Activated gamma-delta T cell treated with Interleukin-2 at 50 U/mL for 16 hours (primary cell): ENCODE results near the gene REEP5.
A peak's percentile ranks its signal among the peaks of the same experiment; 100 is the strongest.
"Not testable (repeated sequence)": the region's sequence is repeated elsewhere in the genome, so short reads cannot be mapped to it uniquely, and the experiment has no call there.

Experiments used
- DNase-seq: peaks from one replicate; pipeline ENCODE4 v3.0.0-alpha.2; 2020

REEP5 gene

GRCh38 chr5:112880219-112880964 lies 41.6 kb downstream of the REEP5 start:
- DNase-seq: no peak

GRCh38 chr5:112878760-112879159 lies 43.3 kb downstream of the REEP5 start:
- DNase-seq: peak; percentile 58

- DNase-seq: no peak
Observed at GRCh38 chr5:112878101-112878500, 43.9 kb downstream of the REEP5 start.

- no peak for DNase-seq
Observed at GRCh38 chr5:112876362-112876761, 45.7 kb downstream of the REEP5 start.

- no peak for DNase-seq
Observed at GRCh38 chr5:112870966-112871365, 51.1 kb downstream of the REEP5 start.

- DNase-seq: no peak
Observed at GRCh38 chr5:112869948-112870347, 52.1 kb downstream of the REEP5 start.

- DNase-seq: no peak
Observed at GRCh38 chr5:112867411-112867810, 54.6 kb downstream of the REEP5 start.

GRCh38 chr5:112866739-112867138 lies 55.3 kb downstream of the REEP5 start:
- no peak for DNase-seq

- no peak for DNase-seq
Observed at GRCh38 chr5:112865128-112865527, 56.9 kb downstream of the REEP5 start.

GRCh38 chr5:112863549-112863948 lies 58.5 kb downstream of the REEP5 start:
- DNase-seq: no peak

GRCh38 chr5:112862085-112862484 lies 59.9 kb downstream of the REEP5 start:
- no peak for DNase-seq

GRCh38 chr5:112861638-112861985 lies 60.4 kb downstream of the REEP5 start:
- no peak for DNase-seq

- DNase-seq: peak; percentile 87
Observed at GRCh38 chr5:112860929-112861637, 60.9 kb downstream of the REEP5 start, which contains the start of gene SRP19. Gene SRP19 (plus strand): TSS chr5:112861287. CDS start chr5:112861377, 90 bp downstream.

- not testable (repeated sequence) for DNase-seq
Observed at GRCh38 chr5:112860571-112860928, 61.5 kb downstream of the REEP5 start.

- DNase-seq: no peak
Observed at GRCh38 chr5:112857866-112858265, 64.2 kb downstream of the REEP5 start.

- DNase-seq: no peak
Observed at GRCh38 chr5:112854651-112855050, 67.4 kb downstream of the REEP5 start.

GRCh38 chr5:112849912-112850311 lies 72.1 kb downstream of the REEP5 start:
- no peak for DNase-seq

- DNase-seq: no peak
Observed at GRCh38 chr5:112848116-112848811, 73.8 kb downstream of the REEP5 start.

GRCh38 chr5:112847306-112847705 lies 74.7 kb downstream of the REEP5 start:
- no peak for DNase-seq

- DNase-seq: no peak
Observed at GRCh38 chr5:112846556-112846955, 75.5 kb downstream of the REEP5 start.

- DNase-seq: no peak
Observed at GRCh38 chr5:112844489-112844888, 77.5 kb downstream of the REEP5 start.

GRCh38 chr5:112833971-112834370 lies 88.1 kb downstream of the REEP5 start:
- no peak for DNase-seq

- no peak for DNase-seq
Observed at GRCh38 chr5:112830378-112830777, 91.6 kb downstream of the REEP5 start.
